Testis (tissue), 3 donors: Measurements from ENCODE around the gene GFI1B. TPM values are rescaled to one million over a fixed set of nuclear protein-coding genes. Genes with fewer than 3 reads are reported as not detected.

Experiments used
- DNase-seq: peaks from one replicate; pipeline ENCODE4 v3.0.0-alpha.2; 2019
- H3K27ac ChIP-seq, 2 donors: fragments of 200-600 bp; sonication (generic); one replicate each; pipeline ENCODE4 v1.5.1; 2019
- H3K27me3 ChIP-seq: fragments of 200-600 bp; sonication (generic); one replicate; pipeline ENCODE4 v1.5.1; 2019
- H3K36me3 ChIP-seq: fragments of 200-600 bp; sonication (generic); one replicate; pipeline ENCODE4 v1.5.1; 2017; ENCODE audit warnings: low read depth; ENCODE audit errors: missing control alignments
- H3K4me1 ChIP-seq: fragments of 200-600 bp; sonication (generic); one replicate; pipeline ENCODE4 v1.5.1; 2019
- H3K4me3 ChIP-seq, 2 donors: fragments of 200-600 bp; sonication (generic); one replicate each; pipeline ENCODE4 v1.5.1; 2017 to 2019
- H3K9me3 ChIP-seq: fragments of 200-600 bp; sonication (generic); one replicate; pipeline ENCODE4 v1.5.1; 2017
- POLR2A ChIP-seq: fragments of 450-650 bp; IDR thresholded peaks from one replicate; pipeline ENCODE4 v1.6.1; 2017; ENCODE audit warnings: antibody characterized with exemption, mild to moderate bottlenecking, moderate library complexity
- WGBS, 2 donors: methylation state at CpG; one replicate each; pipeline ENCODE4 v1.1.5; 2018; 5-methylcytosine and 5-hydroxymethylcytosine counted together
- intact Hi-C: fragments of 100-400 bp; cut with DNase I; formaldehyde crosslinking; loops from one replicate; pipeline ENCODE4 v1.15.1; 2023; ENCODE audit warnings: low total_unique reads
- polyA plus RNA-seq: library from polyadenylated mRNA; stranded (reverse); fragments of 350-450 nt; fragmentation: Illumina TruSeq; extraction: RNeasy Lipid Tissue Mini Kit (QIAGEN cat#74804); gene quantifications from one replicate; pipeline ENCODE4 v1.2.3, GENCODE V29; 2014; ENCODE audit warnings: low read depth, low replicate concordance; ENCODE audit not compliant: insufficient read depth
- total RNA-seq, 2 donors: library from RNA; depleted of rRNA; stranded (reverse); fragments of >200 nt; gene quantifications; one replicate each; pipeline ENCODE4 v1.2.3, GENCODE V29; 2016
- TF ChIP-seq, protein P1 (sequence below), 3 experiments: fragments of 450-650 bp in 2 of 3; fragments of 200-600 bp in 1 of 3; sonication (generic) in 1 of 3; IDR thresholded peaks; one replicate each; pipeline ENCODE4 v1.5.1; 2016 to 2019; ENCODE audit warnings: antibody characterized with exemption in 3 of 3, mild to moderate bottlenecking in 2 of 3, moderate library complexity in 1 of 3

Gene GFI1B
- total and polyA plus RNA-seq, 3 donors from 2014 or later = 4.3 to 12.6 (median 9.7) TPM

GRCh38 chr9:132973713-132974112 lies 4.8 kb upstream of the GFI1B start:
- Histone ChIP-seq H3K27me3 (no peaks in the 10 kb centered on the region), H3K4me1 (no peaks in the 10 kb centered on the region), H3K27ac (no peak overlapping the region), H3K9me3 (no peaks in the 10 kb centered on the region), H3K4me3 (no peak overlapping the region), H3K36me3 (no peaks in the 10 kb centered on the region)
- no peak for TF ChIP-seq POLR2A
- TF ChIP-seq, protein P1, sequence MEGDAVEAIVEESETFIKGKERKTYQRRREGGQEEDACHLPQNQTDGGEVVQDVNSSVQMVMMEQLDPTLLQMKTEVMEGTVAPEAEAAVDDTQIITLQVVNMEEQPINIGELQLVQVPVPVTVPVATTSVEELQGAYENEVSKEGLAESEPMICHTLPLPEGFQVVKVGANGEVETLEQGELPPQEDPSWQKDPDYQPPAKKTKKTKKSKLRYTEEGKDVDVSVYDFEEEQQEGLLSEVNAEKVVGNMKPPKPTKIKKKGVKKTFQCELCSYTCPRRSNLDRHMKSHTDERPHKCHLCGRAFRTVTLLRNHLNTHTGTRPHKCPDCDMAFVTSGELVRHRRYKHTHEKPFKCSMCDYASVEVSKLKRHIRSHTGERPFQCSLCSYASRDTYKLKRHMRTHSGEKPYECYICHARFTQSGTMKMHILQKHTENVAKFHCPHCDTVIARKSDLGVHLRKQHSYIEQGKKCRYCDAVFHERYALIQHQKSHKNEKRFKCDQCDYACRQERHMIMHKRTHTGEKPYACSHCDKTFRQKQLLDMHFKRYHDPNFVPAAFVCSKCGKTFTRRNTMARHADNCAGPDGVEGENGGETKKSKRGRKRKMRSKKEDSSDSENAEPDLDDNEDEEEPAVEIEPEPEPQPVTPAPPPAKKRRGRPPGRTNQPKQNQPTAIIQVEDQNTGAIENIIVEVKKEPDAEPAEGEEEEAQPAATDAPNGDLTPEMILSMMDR (IDR thresholded peaks at IDR 0.05) = no peak
- 75 to 80% methylated on average over 5 of the region's 5 CpGs for WGBS, 2 donors
- DNase-seq = peak; percentile 46
- intact Hi-C loops = no loop called here

- no peak for TF ChIP-seq POLR2A
- TF ChIP-seq, protein P1 (IDR thresholded peaks at IDR 0.05) = no peak
- no peak for DNase-seq
- H3K4me3 ChIP-seq = no peak overlapping the region
- no peaks in the 10 kb centered on the region for H3K36me3 ChIP-seq
- H3K9me3 ChIP-seq = no peaks in the 10 kb centered on the region
- H3K4me1 ChIP-seq = no peaks in the 10 kb centered on the region
- no peak overlapping the region for H3K27ac ChIP-seq
- intact Hi-C loops = no loop called here
- 64 to 72% methylated on average over 6 of the region's 6 CpGs for WGBS, 2 donors
- H3K27me3 ChIP-seq = no peaks in the 10 kb centered on the region
These were observed 2.5 kb upstream of the GFI1B start for GRCh38 chr9:132975961-132976360.

DNA sequence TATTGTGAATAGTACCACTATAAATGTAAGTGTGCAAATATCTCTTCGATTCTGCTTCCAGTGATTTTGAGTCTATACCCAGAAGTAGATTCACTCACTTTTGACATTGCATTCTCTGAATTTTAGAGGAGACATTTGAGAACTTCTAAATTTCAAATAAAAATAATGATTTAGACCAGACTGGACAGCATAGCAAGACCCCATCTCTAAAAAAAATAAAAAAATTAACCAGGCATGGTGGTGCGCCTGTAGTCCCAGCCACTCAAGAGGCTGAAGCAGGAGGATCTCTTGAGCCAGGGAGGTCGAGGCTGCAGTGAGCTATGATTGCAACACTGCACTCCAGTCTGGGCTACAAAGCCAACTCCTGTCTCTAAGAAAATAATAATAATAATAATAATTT lies 1.9 kb upstream of the GFI1B start:
- intact Hi-C loops = no loop called here
- 93 to 95% methylated on average over 3 of the region's 3 CpGs for WGBS, 2 donors
- H3K9me3 ChIP-seq = no peaks in the 10 kb centered on the region
- H3K27me3 ChIP-seq = no peaks in the 10 kb centered on the region
- no peak overlapping the region for H3K4me3 ChIP-seq
- no peaks in the 10 kb centered on the region for H3K4me1 ChIP-seq
- H3K27ac ChIP-seq = no peak overlapping the region
- DNase-seq = no peak
- TF ChIP-seq, protein P1 (IDR thresholded peaks at IDR 0.05) = no peak
- no peak for TF ChIP-seq POLR2A
- H3K36me3 ChIP-seq = no peaks in the 10 kb centered on the region

GRCh38 chr9:132978112-132978450 lies 413 bp upstream of the GFI1B start:
- no peaks in the 10 kb centered on the region for H3K27me3 ChIP-seq
- no peaks in the 10 kb centered on the region for H3K36me3 ChIP-seq
- H3K4me3 ChIP-seq = no peak overlapping the region
- intact Hi-C loops = no loop called here
- H3K4me1 ChIP-seq = no peaks in the 10 kb centered on the region
- H3K9me3 ChIP-seq = no peaks in the 10 kb centered on the region
- DNase-seq = no peak
- WGBS, 2 donors = 23 to 39% methylated on average over 2 of the region's 2 CpGs
- H3K27ac ChIP-seq = no peak overlapping the region
- TF ChIP-seq POLR2A = no peak
- TF ChIP-seq, protein P1 (IDR thresholded peaks at IDR 0.05) = no peak

- WGBS, 2 donors = 71 to 79% methylated on average over 5 of the region's 5 CpGs
- Histone ChIP-seq H3K27ac (no peak overlapping the region), H3K4me1 (no peaks in the 10 kb centered on the region), H3K36me3 (no peaks in the 10 kb centered on the region), H3K27me3 (no peaks in the 10 kb centered on the region), H3K4me3 (no peak overlapping the region), H3K9me3 (no peaks in the 10 kb centered on the region)
- DNase-seq = no peak
- intact Hi-C loops = no loop called here
- TF ChIP-seq, protein P1 (IDR thresholded peaks at IDR 0.05) = no peak
- no peak for TF ChIP-seq POLR2A
These were observed 1.7 kb downstream of the GFI1B start for GRCh38 chr9:132980157-132980556.
